ENCODE results near the gene SLC6A6. TPM values are rescaled to one million over a fixed set of nuclear protein-coding genes. Genes with fewer than 3 reads are reported as not detected.
A peak's percentile ranks its signal among the peaks of the same experiment; 100 is the strongest.

The SLC6A6 gene
- total RNA-seq, 2 donors from 2014 or later: 51.8 to 68.6 TPM

GRCh38 chr3:14366915-14367823 lies 35.2 kb upstream of the SLC6A6 start:
- no peak overlapping the region for H3K4me3 Mint-ChIP-seq
- peaks cover 19% of the 10 kb centered on the region for H3K27me3 Mint-ChIP-seq
- H3K27ac Mint-ChIP-seq: no peak overlapping the region
- DNase-seq (no peak), ATAC-seq (no peak)
- H3K9me3 ChIP-seq (ENCODE audit: control insufficient read depth, low read length, poor library complexity, severe bottlenecking): no peaks in the 10 kb centered on the region
- H3K36me3 Mint-ChIP-seq (ENCODE audit: low read depth): peaks cover 2% of the 10 kb centered on the region
- H3K4me1 Mint-ChIP-seq: peaks cover 11% of the 10 kb centered on the region

- peaks cover 11% of the 10 kb centered on the region for H3K4me1 Mint-ChIP-seq
- no peak overlapping the region for H3K27ac Mint-ChIP-seq
- peaks cover 19% of the 10 kb centered on the region for H3K27me3 Mint-ChIP-seq
- DNase-seq (no peak), ATAC-seq (no peak)
- no peaks in the 10 kb centered on the region for H3K9me3 ChIP-seq (ENCODE audit: control insufficient read depth, low read length, poor library complexity, severe bottlenecking)
- H3K4me3 Mint-ChIP-seq: no peak overlapping the region
- H3K36me3 Mint-ChIP-seq (ENCODE audit: low read depth): peaks cover 2% of the 10 kb centered on the region
These were observed 34.3 kb upstream of the SLC6A6 start for GRCh38 chr3:14368146-14368545.

DNA sequence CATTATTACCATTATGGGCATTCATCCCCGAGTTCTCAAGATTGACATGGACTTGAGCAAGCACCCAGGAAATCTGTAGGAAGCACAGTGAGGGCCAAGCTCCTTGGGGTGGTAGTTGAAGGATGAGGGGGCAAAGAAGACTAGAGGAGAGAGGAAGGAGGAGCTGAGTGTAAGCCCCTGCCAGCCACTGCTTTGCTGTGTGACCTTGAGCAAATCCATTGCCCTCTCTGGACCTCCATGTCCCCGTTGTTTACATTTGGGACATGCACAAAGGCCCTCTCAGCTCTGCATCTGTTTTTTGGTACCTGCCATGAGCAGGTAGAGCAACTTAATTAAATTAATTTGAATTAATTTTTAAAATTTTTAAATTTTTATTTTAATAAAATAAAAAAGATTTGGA lies 33.5 kb upstream of the SLC6A6 start:
- H3K4me3 Mint-ChIP-seq: no peak overlapping the region
- ATAC-seq (no peak), DNase-seq (no peak)
- H3K9me3 ChIP-seq (ENCODE audit: control insufficient read depth, low read length, poor library complexity, severe bottlenecking): no peaks in the 10 kb centered on the region
- no peak overlapping the region for H3K27ac Mint-ChIP-seq
- peaks cover 2% of the 10 kb centered on the region for H3K36me3 Mint-ChIP-seq (ENCODE audit: low read depth)
- peaks cover 11% of the 10 kb centered on the region for H3K4me1 Mint-ChIP-seq
- H3K27me3 Mint-ChIP-seq: peaks cover 19% of the 10 kb centered on the region

DNA sequence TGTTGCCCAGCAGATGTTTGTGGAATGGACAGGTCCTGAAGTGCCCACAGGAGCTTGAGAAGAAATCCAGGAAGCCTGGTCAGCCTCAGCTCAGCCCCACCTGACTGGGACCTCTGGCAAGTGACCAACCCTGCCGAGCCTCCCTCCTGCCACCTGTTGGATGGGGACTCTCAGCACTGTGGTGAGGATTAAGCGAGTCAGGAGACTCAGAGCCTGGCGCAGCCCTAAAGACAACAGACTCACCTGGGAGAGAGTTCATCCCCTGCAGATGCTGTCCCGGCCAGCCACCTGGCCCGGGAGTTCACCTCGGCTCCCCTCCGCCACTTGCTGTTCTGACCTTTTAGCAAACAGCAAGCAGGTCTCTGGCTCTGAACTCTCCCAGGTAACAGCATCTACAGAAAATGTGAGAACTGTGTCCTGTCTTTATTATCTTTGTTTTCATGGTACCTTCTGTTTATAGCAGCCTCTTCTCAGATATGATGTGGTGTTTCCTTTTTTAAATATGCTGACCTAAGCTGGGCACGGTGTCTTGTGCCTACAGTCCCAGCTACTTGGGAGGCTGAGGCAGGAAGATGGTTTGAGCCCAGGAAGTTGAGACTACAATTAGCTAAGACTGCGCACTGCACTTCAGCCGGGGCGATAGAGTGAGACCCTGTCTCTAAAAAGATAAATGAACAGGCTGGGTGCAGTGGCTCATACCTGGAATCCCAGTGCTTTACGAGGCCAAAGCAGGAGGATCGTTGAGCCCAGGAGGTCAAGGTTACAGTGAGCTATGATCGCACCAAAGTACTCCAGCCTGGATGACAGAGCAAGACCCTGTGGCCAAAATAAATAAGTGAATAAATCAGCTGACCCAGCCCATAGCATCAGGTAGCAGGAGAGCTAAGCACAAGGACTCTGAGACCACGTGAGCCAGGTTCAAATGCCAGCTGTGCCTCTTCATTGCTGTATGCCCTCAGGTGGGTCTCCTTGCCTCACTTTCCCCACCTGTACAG lies 32.4 kb upstream of the SLC6A6 start:
- Mint-ChIP-seq H3K4me3 (no peak overlapping the region), H3K4me1 (peaks cover 11% of the 10 kb centered on the region), H3K27me3 (peaks cover 14% of the 10 kb centered on the region), H3K36me3 (ENCODE audit: low read depth) (peaks cover 2% of the 10 kb centered on the region), H3K27ac (peak overlapping the region; percentile 45)
- DNase-seq (no peak), ATAC-seq (no peak)
- no peaks in the 10 kb centered on the region for H3K9me3 ChIP-seq (ENCODE audit: control insufficient read depth, low read length, poor library complexity, severe bottlenecking)

GRCh38 chr3:14370720-14371572 lies 31.5 kb upstream of the SLC6A6 start:
- peaks cover 14% of the 10 kb centered on the region for H3K27me3 Mint-ChIP-seq
- H3K9me3 ChIP-seq (ENCODE audit: control insufficient read depth, low read length, poor library complexity, severe bottlenecking): no peaks in the 10 kb centered on the region
- H3K4me1 Mint-ChIP-seq: peaks cover 13% of the 10 kb centered on the region
- ATAC-seq (no peak), DNase-seq (no peak)
- no peak overlapping the region for H3K4me3 Mint-ChIP-seq
- H3K27ac Mint-ChIP-seq: no peak overlapping the region
- H3K36me3 Mint-ChIP-seq (ENCODE audit: low read depth): peaks cover 2% of the 10 kb centered on the region

- Mint-ChIP-seq H3K36me3 (ENCODE audit: low read depth) (no peaks in the 10 kb centered on the region), H3K4me3 (no peak overlapping the region), H3K27ac (no peak overlapping the region), H3K4me1 (peaks cover 10% of the 10 kb centered on the region), H3K27me3 (peaks cover 11% of the 10 kb centered on the region)
- no peaks in the 10 kb centered on the region for H3K9me3 ChIP-seq (ENCODE audit: control insufficient read depth, low read length, poor library complexity, severe bottlenecking)
- ATAC-seq (peak; percentile 50), DNase-seq (no peak)
These were observed 30.6 kb upstream of the SLC6A6 start for GRCh38 chr3:14371573-14372474.

- no peaks in the 10 kb centered on the region for H3K36me3 Mint-ChIP-seq (ENCODE audit: low read depth)
- H3K4me1 Mint-ChIP-seq: peaks cover 18% of the 10 kb centered on the region
- ATAC-seq (no peak), DNase-seq (no peak)
- peaks cover 6% of the 10 kb centered on the region for H3K27me3 Mint-ChIP-seq
- H3K4me3 Mint-ChIP-seq: no peak overlapping the region
- no peak overlapping the region for H3K27ac Mint-ChIP-seq
- no peaks in the 10 kb centered on the region for H3K9me3 ChIP-seq (ENCODE audit: control insufficient read depth, low read length, poor library complexity, severe bottlenecking)
These were observed 29.8 kb upstream of the SLC6A6 start for GRCh38 chr3:14372587-14372986.

- Mint-ChIP-seq H3K4me1 (peaks cover 24% of the 10 kb centered on the region), H3K4me3 (no peak overlapping the region), H3K36me3 (ENCODE audit: low read depth) (no peaks in the 10 kb centered on the region), H3K27ac (peak overlapping the region; percentile 24), H3K27me3 (peaks cover 6% of the 10 kb centered on the region)
- no peak for DNase-seq
- ATAC-seq: no peak
- no peaks in the 10 kb centered on the region for H3K9me3 ChIP-seq (ENCODE audit: control insufficient read depth, low read length, poor library complexity, severe bottlenecking)
These were observed 28.5 kb upstream of the SLC6A6 start for GRCh38 chr3:14373753-14374376.

DNA sequence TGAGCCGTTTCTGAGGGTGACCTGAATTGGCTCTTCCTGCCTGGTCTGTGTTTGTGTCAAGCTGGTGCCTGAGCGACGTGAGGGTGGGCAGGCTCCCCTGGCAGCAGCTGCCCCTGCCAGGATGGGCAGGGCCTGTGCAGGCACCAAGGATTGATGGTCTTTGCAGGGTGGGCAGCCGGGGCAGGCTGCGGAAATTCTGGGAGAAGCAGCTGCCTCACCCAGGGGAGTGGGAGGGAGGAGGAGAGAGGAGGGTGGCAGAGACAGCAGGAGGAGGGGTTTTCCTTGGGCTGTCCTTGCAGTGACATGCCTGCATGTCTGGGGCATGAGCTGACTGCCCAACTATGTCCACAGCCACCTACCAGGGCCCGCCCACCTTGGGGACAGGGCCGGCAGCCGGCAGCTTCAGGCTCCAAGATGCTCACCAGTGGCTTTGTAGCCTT lies 27.9 kb upstream of the SLC6A6 start:
- Mint-ChIP-seq H3K36me3 (ENCODE audit: low read depth) (no peaks in the 10 kb centered on the region), H3K4me1 (peaks cover 24% of the 10 kb centered on the region), H3K4me3 (no peak overlapping the region), H3K27ac (peak overlapping the region; percentile 24), H3K27me3 (peaks cover 6% of the 10 kb centered on the region)
- DNase-seq: no peak
- no peak for ATAC-seq
- no peaks in the 10 kb centered on the region for H3K9me3 ChIP-seq (ENCODE audit: control insufficient read depth, low read length, poor library complexity, severe bottlenecking)

DNA sequence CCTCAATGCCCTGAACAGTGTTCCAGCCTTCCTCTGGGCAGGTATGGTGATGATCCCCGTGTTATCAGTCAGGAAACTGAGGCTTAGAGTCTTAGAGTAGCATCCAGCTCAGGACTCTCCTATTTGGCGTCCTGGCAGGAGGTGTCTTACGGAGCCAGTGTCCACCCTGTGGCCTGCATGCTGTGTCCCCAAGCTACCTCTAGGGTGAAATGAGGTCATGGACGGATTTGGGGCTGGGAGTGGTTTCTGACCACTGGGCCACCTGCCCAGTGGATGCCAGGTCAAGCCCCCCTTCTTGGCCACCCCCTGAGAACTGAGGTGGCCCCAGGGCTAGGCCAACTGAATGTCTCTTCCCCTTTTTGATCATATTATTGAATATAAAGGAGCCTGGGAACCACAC lies 27.2 kb upstream of the SLC6A6 start:
- H3K27me3 Mint-ChIP-seq: peaks cover 6% of the 10 kb centered on the region
- no peaks in the 10 kb centered on the region for H3K9me3 ChIP-seq (ENCODE audit: control insufficient read depth, low read length, poor library complexity, severe bottlenecking)
- no peak overlapping the region for H3K4me3 Mint-ChIP-seq
- peaks cover 24% of the 10 kb centered on the region for H3K4me1 Mint-ChIP-seq
- ATAC-seq (no peak), DNase-seq (no peak)
- H3K27ac Mint-ChIP-seq: no peak overlapping the region
- H3K36me3 Mint-ChIP-seq (ENCODE audit: low read depth): no peaks in the 10 kb centered on the region

DNA sequence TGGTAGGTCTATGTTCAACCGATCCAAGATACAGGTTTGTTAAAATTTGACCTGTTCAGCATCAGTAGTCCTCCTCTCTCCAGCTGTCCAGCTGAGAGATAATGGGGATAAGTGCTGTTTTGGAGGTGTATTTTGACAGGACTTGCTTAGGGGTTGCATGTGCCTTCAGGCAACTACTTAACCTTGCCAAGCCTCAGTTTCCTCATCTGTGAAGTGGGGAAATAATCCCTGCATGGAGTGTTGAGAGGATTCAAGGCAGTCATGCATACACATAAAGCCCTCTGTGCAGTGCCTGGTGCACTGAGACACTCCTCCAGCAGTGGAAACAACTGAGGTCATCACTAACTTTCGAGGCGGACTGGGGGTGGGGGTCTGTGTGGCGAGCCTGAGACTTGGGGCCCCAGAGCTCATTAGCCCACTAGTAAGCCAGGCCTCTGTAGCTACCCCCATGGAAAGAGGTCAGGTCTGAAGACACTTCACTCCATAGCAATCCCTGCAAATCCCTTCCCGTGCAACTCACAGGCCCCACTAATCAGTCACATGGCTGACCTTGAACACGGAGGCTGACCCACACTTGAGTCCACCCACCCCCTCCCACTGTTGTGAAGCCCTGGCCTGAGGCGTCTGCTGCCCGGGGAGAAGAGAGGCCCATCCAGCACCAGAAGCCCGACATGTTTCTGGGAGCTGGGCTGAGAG lies 25.9 kb upstream of the SLC6A6 start:
- Mint-ChIP-seq H3K4me1 (peaks cover 24% of the 10 kb centered on the region), H3K27me3 (peaks cover 6% of the 10 kb centered on the region), H3K4me3 (no peak overlapping the region), H3K36me3 (ENCODE audit: low read depth) (no peaks in the 10 kb centered on the region), H3K27ac (no peak overlapping the region)
- no peaks in the 10 kb centered on the region for H3K9me3 ChIP-seq (ENCODE audit: control insufficient read depth, low read length, poor library complexity, severe bottlenecking)
- ATAC-seq (no peak), DNase-seq (no peak)
